ENCODE results near the gene CRTAC1.

Gene CRTAC1

GRCh38 chr10:97974100-97974499 lies 56.3 kb downstream of the CRTAC1 start:
- DNase-seq = no peak

- no peak for DNase-seq
Observed at GRCh38 chr10:97969538-97970079, 60.8 kb downstream of the CRTAC1 start.

GRCh38 chr10:97964748-97965147 lies 65.7 kb downstream of the CRTAC1 start:
- no peak for DNase-seq

DNA sequence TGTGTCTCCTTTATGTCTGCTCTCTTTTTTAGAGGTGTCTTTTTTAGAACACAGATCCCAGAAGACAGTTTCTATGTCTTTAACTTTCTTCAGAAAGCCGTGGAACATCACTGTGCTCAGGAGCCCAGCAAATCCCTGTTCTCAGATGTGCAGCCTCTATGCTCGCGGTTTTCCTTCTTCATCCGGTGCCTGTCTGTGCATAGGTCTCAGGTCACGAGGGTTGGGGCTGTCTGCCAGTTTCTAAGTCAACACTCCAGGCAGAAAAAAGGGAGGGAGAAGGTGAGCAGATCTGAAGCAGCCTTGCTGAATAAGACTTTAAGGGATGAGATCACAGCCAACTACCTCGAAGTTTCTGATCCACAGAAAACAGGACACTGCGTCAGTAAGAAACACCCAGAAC lies 68.5 kb downstream of the CRTAC1 start:
- no peak for DNase-seq

DNA sequence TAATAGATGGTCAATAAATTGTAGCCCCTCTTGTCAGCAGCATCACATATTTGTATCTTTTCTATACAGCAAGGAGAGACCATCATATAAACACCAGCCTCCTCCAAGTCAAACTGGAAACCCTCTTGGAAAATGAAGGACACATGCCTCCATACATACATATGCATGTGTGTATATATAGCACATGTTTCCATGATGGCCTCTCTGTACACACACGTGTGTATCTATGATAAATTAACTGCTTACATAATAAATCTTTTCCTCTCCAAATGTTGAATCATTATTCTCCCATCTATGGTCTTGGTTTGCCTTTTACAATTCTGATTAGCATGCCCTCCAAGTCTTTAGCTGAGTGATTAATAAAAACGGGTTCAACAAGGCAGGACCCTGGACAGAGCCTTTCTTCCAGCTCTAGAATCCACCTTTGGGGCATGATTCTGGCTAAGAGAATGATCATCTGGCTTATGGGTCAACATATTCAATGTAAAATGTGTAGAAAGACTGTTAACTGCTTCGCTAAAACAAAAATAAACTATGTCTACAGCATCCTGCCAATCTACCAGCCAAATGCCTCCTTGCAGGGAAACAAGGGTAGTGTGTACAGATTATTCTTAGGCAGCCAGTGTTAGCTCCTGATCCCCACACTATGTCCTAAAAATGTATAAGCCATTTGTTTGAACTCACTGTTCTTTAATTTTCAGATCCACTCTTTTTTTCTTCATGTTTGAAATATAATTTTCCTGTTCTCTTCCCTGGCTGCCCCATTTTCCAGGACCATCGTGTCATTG lies 70.0 kb downstream of the CRTAC1 start:
- DNase-seq = no peak

DNA sequence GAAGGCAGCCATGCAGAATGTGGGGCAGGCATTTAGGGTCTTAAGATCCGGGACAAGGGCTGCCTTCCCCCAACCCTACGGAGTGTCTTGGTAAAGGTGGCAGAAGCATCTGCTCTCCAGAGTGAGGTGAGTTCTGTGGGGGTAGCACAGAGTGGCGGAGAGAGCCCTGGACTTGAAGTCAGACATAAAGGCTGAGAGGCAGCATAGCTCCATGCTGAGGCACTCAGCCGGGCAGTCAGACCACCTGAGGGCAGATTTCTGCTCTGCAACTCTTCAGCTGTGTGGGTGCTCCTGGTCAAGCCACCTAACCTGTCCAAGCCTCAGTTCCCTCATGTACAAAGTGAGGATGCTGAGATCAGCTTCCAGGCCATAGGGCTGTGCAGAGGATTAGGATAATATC lies 81.0 kb downstream of the CRTAC1 start:
- no peak for DNase-seq

GRCh38 chr10:97948822-97949221 lies 81.6 kb downstream of the CRTAC1 start:
- DNase-seq = no peak

DNA sequence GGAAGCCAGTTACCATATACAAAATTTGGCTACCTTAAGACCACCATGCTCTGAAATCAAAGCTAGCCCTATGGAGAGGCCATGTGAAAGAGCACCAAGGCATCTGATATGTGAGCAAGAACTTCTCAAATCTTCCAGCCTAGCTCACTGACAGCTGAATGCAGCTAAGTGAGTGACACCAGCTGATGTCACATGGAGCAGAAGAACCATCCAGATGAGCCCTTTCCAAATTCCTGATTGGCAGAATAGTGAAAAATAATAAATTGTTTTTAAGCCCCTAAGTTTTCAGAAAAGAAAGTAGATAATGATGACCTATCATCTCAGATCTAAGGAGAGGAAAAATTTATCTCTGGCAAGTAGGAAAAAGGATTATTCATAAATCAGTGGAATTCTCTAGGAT lies 85.6 kb downstream of the CRTAC1 start:
- DNase-seq = no peak

DNA sequence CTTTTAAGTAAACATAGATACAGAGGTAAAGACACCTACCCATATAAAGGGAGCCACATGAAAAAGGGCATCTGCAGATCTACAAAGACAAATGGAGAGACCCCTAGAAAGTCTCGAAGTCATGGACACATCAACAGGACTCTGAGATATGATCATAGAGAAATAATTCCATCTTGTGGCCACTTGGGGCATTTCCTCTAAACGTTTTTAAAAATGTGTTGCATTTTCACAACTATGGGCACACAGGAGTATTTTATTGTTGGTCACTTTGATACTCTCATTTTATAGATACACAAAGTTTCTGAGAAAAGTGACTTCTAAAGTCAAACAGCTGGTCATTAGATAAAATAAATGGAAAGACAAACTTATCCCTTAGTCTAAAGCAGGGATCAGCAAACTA lies 87.1 kb downstream of the CRTAC1 start:
- no peak for DNase-seq

DNA sequence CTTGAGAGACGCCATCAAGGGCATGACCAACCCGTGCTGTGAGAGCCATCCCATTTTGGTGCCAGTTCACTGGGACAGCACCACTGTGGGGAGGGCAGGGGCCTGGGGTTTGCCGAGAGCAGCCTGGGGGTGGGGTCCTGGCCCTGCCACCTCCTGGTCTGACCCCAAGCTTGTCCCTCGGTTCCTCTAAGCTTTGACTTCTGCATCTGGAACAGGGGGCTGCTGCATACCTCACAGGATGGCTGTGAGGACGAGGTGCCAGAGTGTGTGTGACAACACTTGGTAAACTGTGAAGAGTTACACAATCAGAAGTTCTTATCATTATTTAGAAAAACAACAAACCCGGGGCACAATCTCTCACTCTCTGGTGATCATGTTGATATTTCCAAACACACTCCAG lies 89.9 kb downstream of the CRTAC1 start:
- no peak for DNase-seq

DNA sequence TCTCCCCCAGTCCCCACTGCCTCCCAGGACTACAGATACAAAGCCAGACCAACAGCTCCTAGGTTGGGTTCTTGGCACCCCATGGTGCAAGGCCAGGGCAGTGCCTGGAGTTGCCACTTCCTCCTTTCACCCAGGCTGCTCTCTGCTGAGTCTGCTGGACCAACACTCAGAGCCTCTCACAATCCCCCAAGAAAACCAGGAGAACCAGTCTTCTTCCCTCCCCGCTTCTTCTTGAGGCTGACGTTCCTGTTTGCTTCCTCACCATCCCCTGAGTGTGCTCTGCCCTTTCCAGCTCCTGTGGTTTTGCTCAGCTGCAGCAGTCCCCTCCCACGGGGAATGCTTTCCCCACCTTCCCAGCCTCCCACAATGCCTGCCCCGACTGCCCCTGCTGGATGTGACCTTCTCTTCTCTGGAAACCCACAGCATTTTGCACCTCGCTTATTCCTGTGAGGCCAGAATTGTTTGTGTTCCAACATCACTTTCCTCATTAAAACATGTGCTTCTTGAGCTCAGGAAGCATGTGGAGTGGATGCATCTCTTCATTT lies 90.9 kb downstream of the CRTAC1 start:
- DNase-seq = no peak

DNA sequence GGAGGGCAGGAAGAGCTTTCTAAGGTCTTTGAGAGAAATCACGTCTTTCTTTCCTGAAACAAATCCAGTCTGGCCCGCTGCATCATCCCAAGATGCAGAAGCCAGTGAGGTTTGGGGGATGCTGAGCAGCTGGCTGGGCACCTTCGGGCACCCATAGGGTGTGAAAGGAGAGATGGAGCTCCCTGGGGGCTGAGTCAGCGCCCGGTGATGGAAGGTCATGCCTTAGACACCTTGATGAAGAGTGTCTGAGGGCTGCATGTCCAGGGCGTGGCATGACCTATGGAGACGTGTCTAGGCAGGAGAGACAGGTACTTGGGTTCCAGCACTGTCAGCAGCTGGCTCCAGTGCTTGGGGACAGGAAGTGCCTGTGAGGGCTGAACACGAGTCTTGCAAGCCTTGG lies 92.5 kb downstream of the CRTAC1 start:
- no peak for DNase-seq

DNA sequence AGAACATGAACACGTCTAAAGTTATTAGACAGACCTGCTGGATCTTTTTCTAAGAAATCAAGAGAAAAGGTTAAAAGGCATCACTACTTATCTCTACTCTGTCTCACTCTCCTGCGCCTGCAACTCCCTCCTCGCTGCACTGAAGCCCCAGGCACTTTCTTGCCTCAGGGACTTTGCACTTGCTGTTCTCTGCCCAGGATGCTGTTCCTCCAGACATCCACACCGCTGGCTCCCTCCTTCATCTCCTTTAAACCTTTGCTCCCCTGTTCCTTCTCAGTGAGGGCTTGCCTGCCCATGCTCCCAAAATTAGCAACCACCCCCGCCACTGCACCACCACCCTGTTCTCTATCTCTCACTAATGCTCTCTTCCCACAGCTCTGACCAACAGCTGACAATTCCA lies 93.4 kb downstream of the CRTAC1 start:
- DNase-seq = no peak

DNA sequence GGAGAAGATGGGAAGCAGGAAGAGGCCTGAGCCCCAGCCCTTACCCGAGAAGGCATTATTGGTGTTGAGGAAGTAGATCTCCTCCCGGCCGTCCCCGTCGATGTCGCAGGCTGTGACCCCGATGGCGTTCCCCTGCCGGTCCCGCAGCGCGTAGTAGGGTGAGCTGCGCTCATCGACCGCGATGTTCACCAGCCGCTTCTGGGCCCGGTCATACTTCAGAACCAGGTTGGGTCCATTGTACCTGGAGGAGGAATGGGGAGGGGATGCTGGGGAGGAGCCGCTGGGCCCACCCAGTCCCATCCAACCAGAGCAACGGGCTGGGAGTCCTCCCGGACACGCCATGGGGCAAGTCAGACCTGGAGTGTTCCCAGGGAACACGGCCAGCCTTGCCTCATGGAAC lies 94.3 kb downstream of the CRTAC1 start:
- DNase-seq = no peak

GRCh38 chr10:97932932-97933530 lies 97.4 kb downstream of the CRTAC1 start:
- DNase-seq = no peak

- DNase-seq = no peak
Observed at GRCh38 chr10:97931041-97931440, 99.4 kb downstream of the CRTAC1 start.

DNA sequence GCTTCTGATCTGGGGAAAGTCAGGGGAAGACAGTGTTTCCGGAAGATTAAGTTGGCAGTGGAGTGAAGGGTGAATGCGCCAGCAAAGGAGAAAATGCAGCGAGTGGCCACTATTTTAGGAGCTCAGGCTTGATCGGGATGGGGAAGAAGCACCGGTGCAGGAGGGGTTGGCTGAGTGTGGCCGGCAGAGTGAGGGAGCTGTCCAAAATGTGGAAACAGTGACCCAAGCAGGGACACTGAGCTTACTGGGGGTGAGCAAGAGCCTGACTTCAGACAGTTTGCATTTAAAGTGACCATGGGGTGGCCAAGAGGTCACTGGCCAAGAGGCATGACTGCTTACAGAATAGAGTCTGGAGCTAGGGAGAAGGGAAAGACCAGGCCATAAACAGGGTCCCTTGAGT lies 101.5 kb downstream of the CRTAC1 start:
- DNase-seq = no peak

- no peak for DNase-seq
Observed at GRCh38 chr10:97927622-97928021, 102.8 kb downstream of the CRTAC1 start.

- no peak for DNase-seq
Observed at GRCh38 chr10:97926055-97926454, 104.4 kb downstream of the CRTAC1 start.

GRCh38 chr10:97925308-97925938 lies 105.0 kb downstream of the CRTAC1 start:
- no peak for DNase-seq

GRCh38 chr10:97924678-97925077 lies 105.7 kb downstream of the CRTAC1 start:
- no peak for DNase-seq

- DNase-seq = no peak
Observed at GRCh38 chr10:97923476-97923875, 106.9 kb downstream of the CRTAC1 start.

GRCh38 chr10:97923057-97923456 lies 107.4 kb downstream of the CRTAC1 start:
- no peak for DNase-seq

Measured in stimulated activated CD4-positive, alpha-beta T cell treated with anti-CD3 and anti-CD28 coated beads, Interleukin-4, amount 100 ng/mL, for 24 hours (primary cell).